Neural cell (in vitro differentiated cells): Measurements from ENCODE around the gene ADORA1.

Experiments
- MXI1 ChIP-seq: fragments of 450-650 bp; conservative IDR thresholded peaks from 2 replicates; pipeline ENCODE4 v1.6.1; 2014; ENCODE audit warnings: antibody characterized with exemption, mild to moderate bottlenecking; ENCODE audit not compliant: poor library complexity, severe bottlenecking
- POLR2AphosphoS5 ChIP-seq: IDR thresholded peaks from 2 replicates; pipeline ENCODE4 v1.6.1; 2012
- TAF1 ChIP-seq: IDR thresholded peaks from 2 replicates; pipeline ENCODE4 v1.6.1; 2012; ENCODE audit warnings: low read depth
- TF ChIP-seq, protein P1 (sequence below): fragments of 450-650 bp; IDR thresholded peaks from 2 replicates; pipeline ENCODE4 v1.5.1; 2014; ENCODE audit warnings: antibody characterized with exemption, mild to moderate bottlenecking, moderate library complexity; ENCODE audit not compliant: poor library complexity, severe bottlenecking

DNA sequence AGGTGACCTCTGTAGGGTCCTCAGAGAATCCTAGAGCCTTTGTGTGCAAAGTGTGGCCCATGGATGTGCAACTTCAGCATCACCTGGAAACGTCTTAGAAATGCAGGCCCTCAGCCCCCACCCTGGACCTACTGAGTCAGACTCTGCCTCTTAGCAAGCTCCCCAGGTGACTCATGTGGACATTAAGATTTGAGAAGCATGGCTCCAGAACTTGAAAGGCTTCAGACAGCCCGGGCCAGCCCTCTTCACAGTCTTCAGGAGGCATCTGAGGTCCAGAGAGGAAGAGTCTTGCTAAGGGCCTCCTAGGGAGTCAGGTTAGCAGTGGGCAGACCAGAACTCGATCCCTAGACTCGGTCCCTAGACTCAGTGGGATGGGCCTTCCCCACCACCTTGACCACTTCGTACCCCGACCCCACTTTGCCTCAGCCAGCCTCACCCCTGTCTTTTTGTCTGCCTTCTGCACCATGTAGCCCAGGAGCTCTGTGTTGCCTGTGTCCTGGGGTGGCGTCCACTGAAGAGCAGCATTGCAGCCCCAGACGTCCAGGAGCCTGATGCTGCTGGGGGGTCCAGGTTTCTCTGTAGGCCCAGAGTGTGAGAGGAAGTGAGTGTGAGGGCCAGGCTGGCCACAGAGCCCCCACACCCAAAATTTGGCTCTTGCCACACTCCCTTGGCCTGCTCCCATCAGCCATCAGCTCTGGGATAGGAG lies 43.3 kb downstream of the ADORA1 start:
- TF ChIP-seq, protein P1, sequence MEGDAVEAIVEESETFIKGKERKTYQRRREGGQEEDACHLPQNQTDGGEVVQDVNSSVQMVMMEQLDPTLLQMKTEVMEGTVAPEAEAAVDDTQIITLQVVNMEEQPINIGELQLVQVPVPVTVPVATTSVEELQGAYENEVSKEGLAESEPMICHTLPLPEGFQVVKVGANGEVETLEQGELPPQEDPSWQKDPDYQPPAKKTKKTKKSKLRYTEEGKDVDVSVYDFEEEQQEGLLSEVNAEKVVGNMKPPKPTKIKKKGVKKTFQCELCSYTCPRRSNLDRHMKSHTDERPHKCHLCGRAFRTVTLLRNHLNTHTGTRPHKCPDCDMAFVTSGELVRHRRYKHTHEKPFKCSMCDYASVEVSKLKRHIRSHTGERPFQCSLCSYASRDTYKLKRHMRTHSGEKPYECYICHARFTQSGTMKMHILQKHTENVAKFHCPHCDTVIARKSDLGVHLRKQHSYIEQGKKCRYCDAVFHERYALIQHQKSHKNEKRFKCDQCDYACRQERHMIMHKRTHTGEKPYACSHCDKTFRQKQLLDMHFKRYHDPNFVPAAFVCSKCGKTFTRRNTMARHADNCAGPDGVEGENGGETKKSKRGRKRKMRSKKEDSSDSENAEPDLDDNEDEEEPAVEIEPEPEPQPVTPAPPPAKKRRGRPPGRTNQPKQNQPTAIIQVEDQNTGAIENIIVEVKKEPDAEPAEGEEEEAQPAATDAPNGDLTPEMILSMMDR, result no peak
- TF ChIP-seq MXI1 (no peak), POLR2AphosphoS5 (no peak), TAF1 (no peak)
